IPS-18c (cell line): ENCODE results near the gene TGFBI.

Source experiments
- H3K4me3 ChIP-seq: 2 replicates; pipeline ENCODE4 v1.7.0; 2013; ENCODE audit warnings: low read depth, mild to moderate bottlenecking, low read length, moderate library complexity; ENCODE audit not compliant: insufficient read depth
- H3K9me3 ChIP-seq: one replicate; pipeline ENCODE4 v1.6.1; 2013; ENCODE audit warnings: mild to moderate bottlenecking, low read length, moderate library complexity; ENCODE audit not compliant: control insufficient read depth, insufficient read depth

Gene TGFBI

DNA sequence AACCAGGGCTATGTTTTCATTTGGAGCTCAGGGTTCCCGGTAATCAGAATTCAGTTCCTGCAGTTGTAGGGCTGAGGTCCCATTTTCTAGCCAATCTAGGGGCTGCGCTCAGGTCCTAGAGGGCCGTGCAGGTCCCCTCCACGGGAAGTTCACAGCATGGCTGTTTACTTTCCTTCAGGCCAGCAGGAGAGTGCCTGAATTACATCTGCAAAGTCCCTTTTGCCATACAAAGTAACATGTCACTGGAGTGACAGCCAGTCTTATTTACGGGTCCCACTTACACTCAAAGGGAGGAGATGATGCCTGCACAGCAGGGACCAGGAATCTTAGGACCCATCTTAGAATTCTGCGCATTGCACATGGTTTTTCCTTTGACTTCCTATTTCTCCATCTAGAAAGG, 29.9 kb upstream of the TGFBI start:
- H3K9me3 ChIP-seq = peaks cover 2% of the 10 kb centered on the region

DNA sequence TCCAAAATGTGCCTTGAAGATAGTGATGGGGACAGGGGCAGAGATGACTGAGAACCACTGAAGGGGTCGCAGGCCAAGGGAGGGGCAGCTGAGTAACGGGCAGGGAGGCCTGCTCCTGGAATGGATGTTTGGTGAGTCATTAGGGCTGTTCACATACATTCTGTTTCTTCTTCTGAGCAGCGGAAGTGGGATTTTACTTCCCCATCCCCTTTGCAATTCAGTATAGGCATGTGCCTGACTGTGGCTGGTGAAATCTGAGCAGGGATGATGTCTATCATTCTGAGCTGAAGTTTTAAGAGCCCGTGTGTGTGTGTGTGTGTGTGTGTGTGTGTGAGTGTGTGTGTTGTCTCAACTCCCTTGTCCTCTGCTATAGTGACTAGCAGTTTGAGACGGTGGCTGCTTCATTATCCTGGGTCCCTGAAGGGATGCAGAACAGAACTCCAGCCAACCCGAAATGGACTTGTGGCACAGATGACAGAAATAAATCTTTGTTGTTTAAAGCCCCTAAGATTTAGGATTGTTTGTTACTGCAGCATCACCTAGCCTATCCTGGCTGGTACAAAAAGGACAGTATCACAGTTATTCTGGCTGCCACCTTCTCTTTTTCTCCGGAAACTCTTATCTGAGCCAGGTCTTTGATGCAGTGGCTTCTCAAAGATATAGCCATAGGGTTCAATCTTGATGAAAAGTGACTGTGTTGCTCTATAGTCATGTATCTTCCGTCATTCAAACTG, 29.2 kb upstream of the TGFBI start:
- Histone ChIP-seq H3K9me3 (peaks cover 2% of the 10 kb centered on the region), H3K4me3 (no peak overlapping the region)

More for the DNA sequence above, 29.9 kb upstream of the TGFBI start:
- H3K4me3 ChIP-seq = no peak overlapping the region

DNA sequence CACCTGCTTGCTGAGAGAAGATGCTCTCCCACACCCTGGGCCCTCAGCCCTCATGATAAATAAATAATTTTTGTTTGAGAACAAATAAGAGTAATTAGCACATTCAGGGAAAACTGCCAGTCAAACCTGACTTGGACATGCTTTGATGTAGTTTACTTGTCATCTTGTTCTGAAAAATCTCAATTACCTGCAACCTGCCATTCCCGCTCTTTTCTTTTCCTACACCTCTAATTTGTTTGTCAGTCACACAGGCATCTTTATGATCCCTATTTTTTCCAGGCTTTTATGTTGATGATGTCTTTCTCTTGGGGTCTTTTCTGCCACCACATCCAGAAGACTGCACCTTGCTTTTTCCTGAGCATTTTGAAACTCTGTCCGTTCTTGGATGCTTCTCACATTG, 28.6 kb upstream of the TGFBI start:
- Histone ChIP-seq H3K9me3 (peaks cover 2% of the 10 kb centered on the region), H3K4me3 (no peak overlapping the region)

DNA sequence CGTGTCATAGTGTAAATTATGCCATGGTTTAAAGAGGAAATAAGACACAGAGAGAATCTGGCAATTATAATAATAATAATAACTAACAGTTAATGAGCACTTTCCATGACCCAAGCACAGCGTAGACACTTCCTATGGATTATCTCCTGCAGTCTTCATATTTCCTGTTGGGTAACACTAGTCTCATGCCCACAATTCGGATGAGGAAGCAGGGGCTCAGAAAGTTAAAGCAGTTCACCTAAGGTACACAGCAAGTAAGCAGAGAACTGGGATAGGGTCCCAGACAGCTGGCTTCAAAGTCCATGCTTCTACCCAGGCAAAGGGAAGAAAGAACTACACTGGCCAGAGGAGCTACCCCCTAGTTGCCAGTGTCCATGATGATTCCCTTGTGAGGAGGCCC, 27.9 kb upstream of the TGFBI start:
- Histone ChIP-seq H3K4me3 (no peak overlapping the region), H3K9me3 (peaks cover 2% of the 10 kb centered on the region)

DNA sequence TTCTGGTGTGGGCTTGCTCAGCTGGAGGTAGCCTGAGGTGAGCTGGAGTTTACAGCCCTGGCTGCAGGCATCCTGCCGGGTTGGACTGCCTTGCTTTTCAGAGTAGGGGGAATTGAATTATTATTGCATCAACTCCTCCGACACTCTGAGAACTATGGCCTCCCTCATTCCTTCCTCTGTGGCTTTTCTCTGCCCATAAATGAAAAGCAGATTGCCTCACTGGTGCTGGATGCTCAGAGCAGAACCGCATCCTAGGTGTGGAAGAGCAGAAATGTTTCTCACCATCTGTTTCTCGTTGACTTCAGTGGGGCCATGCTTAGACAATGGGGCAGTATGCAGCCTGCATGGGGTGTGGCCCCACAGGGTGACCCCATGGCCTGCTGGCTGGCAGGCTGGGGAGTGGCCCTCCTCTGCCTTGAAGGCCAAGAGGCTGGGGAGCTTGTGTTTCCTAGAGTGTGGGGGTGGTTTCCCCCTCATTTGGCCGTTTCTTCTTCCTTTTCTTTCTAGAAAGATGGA, 27.3 kb upstream of the TGFBI start:
- Histone ChIP-seq H3K4me3 (no peak overlapping the region), H3K9me3 (peaks cover 2% of the 10 kb centered on the region)

DNA sequence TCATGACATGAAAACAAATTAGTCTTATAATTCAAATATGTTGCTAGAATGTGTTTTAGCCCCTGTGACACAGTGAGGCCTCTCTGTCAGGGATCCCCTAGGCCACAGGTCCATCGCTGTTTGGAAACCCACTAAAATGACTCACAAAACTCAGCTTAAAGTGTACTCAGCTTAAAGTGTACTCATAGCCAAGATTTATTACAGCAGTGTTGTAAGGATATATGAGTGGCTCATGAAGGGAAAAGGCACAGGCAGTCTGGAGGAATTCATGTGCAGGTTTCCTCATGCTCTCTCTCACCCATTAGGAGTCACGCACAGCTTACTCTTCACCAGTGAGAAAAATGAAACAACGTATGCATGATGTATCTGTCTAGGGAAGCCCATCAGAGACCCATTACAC, 24.4 kb upstream of the TGFBI start:
- no peaks in the 10 kb centered on the region for H3K9me3 ChIP-seq
- no peak overlapping the region for H3K4me3 ChIP-seq

DNA sequence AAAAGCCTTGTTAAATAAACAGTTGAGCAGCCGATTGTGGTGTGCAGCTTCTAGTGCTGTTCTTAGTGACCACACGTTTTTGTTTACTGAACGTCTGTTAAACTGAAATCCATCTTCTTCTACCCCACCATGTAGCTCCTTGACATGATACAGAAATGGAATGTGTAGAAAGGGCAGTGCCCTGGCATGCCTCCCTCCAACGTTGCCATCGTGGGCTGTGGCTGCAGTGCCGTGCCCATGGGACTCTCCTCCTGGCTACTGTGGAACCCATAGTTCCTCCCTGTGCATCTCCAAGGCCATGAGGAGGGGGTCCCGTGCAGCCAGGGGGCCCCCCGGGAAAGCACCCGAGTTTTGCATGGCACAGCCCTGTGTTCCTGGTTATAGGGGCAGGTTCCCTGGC, 23.3 kb upstream of the TGFBI start:
- no peaks in the 10 kb centered on the region for H3K9me3 ChIP-seq
- no peak overlapping the region for H3K4me3 ChIP-seq

DNA sequence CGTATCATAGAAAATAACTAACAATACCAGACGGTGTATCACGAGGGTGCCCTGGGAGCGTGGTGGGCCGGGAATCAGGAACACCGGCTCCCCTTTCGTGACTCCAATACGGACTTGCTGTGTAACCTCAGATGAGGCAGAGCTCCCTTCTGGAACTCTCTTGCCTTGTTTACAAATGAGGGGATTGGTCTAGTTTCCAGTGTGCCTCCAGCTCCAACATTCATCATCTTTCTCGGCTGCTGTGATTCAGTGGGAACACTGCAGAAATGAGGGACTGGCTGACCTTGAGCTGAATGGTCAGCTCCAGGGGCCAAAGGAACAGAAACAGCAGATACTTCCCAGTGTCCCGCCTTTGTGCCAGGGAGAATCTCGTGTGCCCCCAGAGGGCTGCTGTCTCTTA, 22.6 kb upstream of the TGFBI start:
- H3K9me3 ChIP-seq = no peaks in the 10 kb centered on the region
- no peak overlapping the region for H3K4me3 ChIP-seq

DNA sequence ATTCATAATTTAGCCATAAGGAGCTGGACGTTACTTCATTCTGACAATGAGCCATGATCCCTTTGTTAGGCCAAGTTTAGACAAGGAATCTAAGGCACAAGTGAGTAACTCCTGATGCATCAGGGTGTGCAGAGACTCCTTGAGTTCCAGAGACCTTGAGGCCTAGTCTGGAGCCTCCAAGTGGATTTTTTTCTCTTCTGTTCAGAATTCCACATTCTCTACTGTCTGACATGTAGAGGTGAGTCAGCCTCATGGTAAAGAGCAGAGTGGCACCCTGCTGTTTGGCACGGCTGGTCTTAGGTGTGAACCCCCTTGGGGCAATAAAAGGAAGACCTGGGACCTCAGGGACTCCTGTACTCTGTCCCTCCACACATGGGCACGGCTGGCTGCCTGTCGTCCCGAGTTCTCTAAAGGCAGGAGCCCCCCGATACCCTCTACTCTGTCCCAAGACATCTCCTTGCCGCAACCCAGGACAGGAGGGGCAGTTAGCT, 22.0 kb upstream of the TGFBI start:
- Histone ChIP-seq H3K4me3 (no peak overlapping the region), H3K9me3 (no peaks in the 10 kb centered on the region)

DNA sequence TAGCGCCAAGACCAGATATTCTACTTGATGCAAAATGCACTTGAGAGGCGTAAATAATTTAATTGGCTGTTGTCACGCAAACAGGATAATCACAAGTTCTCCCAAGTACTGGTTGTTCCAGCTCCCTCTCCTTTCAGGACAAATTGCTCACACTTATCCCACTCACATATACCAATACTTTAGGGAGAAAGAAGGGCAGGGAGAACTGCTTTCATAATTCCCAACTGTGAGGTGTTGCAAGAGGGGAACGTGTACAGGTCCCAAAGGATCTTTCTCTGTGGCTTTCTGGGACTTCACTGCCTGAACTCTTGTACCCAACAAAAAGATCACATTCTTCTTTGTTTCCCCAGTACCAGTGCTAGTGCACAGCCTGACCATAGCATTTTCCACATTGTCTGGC, 21.5 kb upstream of the TGFBI start:
- no peaks in the 10 kb centered on the region for H3K9me3 ChIP-seq
- H3K4me3 ChIP-seq = no peak overlapping the region

DNA sequence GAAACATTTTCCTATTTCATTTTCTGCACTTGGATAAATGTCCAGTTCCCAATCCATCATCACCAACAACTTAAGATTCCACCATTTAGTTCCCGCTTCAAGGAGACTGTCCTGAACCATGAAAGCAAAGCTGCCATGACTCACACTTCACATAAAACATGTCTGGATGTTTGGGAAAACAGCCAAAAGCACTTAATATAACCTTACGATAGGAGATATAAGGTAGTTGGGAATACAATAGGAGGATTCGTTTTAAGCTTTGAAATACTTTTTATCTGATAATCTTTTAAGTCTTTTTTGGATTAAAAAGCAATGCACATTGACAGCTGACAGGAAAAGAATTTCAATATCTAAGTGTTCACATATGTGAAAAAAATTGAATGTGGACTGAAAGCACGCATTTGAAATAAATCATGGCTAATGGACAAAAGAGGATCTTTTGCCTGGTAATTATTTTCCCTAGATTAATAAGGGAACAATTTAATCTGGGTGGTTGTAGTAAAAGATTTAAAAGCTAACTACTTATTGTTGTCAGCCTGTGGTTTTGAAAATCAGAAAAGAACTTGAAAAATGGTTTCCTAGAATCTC, 17.3 kb upstream of the TGFBI start:
- H3K4me3 ChIP-seq = no peak overlapping the region

DNA sequence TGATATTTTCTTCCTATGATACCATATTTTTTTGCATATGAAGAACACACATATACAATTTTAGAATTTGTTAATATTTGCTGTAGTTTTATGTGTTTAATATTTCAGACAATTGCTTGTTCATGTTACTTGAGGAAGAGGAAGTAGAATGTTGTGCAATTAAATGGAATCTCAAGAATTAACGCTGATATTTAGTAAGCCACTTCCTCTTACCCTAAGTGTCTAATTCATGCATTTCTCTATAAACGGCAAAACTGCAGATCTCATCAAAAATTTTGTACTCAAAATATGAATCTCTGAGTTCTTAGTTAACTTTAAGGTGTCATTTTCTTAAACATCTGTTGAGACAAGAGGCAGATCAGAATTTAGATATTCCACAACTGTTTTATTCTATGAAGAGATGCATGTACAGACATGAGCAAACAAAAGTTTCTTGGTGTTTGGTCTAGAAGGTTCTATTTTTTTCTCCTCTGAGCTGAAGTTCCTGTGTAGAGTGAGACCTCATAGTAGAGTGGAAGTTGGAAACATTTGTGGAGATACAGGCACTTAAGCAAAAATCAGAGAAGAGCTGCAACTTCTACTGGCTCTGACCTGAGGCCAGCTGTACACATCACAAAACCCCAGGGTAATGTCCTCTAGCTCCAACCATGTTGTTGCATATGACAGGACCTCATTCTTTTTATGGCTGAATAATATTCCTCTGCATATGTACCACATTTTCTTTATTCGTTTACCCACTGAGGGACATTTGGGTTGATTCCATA, 16.6 kb upstream of the TGFBI start:
- H3K4me3 ChIP-seq = no peak overlapping the region
- H3K9me3 ChIP-seq = no peaks in the 10 kb centered on the region

More for the DNA sequence above, 17.3 kb upstream of the TGFBI start:
- no peaks in the 10 kb centered on the region for H3K9me3 ChIP-seq

DNA sequence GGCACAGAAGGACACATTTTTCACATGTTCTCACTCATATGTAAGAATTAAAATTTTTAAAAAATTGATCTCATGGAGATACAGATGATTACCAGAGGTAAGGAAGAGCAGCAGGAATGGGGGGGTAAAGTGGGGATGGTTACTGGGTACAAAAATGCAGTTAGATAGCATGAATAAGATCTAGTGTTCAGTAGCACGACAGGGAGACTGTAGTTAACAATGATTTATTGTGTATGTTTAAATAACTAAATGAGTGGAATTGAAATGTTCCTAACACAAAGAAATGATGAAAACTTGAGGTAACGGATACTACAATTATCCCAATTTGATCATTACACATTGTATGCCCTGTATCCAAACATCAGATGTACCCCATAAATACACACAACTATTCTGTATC, 15.2 kb upstream of the TGFBI start:
- Histone ChIP-seq H3K9me3 (no peaks in the 10 kb centered on the region), H3K4me3 (no peak overlapping the region)

DNA sequence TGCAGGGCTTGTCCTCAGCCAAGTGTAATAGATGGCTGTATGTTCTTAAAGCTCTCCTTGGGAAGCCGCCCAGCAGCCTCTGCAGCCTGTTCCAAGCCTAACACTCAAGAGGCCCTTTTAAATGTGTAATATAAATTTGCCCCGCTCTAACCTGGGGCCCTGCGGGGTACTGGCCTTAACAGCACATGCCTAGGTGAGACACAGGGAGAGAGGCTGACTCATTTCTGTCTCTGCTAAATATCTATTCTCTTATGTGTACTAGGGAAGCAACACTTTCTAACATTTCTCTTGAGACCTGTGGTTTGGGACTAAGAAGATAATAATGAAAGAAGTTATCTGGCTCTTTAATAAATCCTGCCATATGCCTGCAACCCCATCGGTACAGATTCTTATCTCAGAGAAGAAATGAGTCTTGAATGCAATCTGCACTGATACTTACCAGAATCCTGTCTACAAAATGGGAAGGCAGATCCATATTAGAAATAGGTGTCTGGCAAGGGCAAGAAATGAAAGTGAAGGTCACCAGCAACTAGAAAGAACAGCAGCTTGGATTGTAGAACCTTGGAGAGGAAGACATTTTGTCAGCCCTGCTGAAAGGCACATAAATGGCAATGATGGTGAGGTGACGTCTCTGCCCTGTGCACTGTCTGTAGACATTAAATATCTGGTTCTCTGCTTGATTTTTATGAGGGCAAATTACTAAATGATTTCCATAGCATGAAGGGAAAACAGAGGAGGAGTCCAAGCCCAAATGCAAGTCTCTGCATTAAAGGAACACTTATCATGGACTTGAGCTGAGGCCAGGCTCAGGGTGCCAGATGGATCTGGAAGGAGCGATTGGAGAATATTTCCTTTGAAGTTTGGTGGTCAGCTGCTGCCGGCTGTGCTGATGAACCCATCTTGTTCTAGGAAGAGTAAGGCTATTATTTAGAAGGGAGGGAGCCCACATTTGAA, 14.5 kb upstream of the TGFBI start:
- no peaks in the 10 kb centered on the region for H3K9me3 ChIP-seq
- no peak overlapping the region for H3K4me3 ChIP-seq

DNA sequence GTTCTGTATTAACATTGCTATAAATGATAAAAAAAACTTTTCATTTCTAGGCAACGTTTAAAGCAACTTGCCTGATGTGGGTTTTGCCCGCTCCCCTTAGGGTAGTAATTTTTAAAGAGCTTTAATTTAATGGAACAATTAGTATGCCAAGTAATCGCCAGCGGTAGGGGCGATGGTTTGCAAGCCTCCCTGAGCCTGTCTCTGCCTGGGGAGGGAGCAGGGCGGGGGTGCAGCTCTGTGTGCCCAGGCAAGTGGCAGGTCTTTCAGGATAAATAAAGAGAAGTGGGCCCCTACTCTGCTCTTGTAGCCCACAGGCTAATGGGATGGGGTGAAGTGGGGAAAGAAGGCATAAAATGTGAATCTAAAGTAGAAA, 13.8 kb upstream of the TGFBI start:
- no peaks in the 10 kb centered on the region for H3K9me3 ChIP-seq
- no peak overlapping the region for H3K4me3 ChIP-seq

DNA sequence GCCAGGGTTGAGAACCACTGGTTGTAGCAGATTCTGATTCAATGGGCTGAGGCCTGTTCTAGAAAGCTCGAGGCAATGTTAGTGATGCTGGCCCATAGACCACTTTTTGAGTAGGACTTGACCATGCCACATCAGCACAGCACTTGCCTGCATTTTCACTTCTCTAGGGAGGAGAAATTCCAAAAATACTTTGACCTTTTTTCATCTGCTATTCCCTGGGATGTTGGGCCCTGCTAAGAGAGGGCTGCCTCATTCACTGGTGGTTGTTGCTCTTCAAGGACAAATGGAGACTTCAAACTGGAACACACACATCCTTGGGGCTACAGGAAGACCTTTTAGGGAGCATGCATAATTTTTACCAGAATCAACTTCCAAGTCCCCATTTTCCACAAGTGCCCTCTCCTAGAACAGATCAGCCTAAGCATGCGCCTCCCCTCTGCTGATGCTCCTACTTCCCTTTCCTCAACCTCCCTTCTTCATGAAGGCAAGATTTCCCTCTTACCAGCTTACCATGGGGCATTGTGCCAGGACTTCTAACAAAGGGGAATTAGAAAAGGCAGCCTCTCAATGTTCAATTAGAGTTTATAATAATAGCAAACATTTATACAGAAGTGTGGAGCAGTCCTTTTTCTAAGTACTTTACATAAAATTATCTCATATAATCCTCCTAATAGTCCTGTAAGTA, 12.7 kb upstream of the TGFBI start:
- Histone ChIP-seq H3K9me3 (no peaks in the 10 kb centered on the region), H3K4me3 (no peak overlapping the region)
